ENCODE results near the gene TTLL6. TPM values are rescaled to one million over a fixed set of nuclear protein-coding genes. Genes with fewer than 3 reads are reported as not detected.
A peak's percentile ranks its signal among the peaks of the same experiment; 100 is the strongest.

Gene TTLL6
- total and polyA plus RNA-seq, 9 of the 15 experiments (the other 6 are each of a cell fraction or from before 2014, with no cell fraction given), result 0.05 TPM; not detected in 8

- peak; percentile 98 for TF ChIP-seq NFXL1 (CRISPR knock-in tag; IDR thresholded peaks at IDR 0.05)
- peak; percentile 91 for TF ChIP-seq ZNF79 (CRISPR knock-in tag; IDR thresholded peaks at IDR 0.05; ENCODE audit: low read depth)
- peak; percentile 100 for TF ChIP-seq ZNF766 (CRISPR knock-in tag; conservative IDR thresholded peaks at IDR 0.05)
- peak; percentile 97 for TF ChIP-seq STAT5B (CRISPR knock-in tag; IDR thresholded peaks at IDR 0.05)
- TF ChIP-seq ATF4 (CRISPR knock-in tag; IDR thresholded peaks at IDR 0.05), result peak; percentile 92
- TF ChIP-seq, protein P1, sequence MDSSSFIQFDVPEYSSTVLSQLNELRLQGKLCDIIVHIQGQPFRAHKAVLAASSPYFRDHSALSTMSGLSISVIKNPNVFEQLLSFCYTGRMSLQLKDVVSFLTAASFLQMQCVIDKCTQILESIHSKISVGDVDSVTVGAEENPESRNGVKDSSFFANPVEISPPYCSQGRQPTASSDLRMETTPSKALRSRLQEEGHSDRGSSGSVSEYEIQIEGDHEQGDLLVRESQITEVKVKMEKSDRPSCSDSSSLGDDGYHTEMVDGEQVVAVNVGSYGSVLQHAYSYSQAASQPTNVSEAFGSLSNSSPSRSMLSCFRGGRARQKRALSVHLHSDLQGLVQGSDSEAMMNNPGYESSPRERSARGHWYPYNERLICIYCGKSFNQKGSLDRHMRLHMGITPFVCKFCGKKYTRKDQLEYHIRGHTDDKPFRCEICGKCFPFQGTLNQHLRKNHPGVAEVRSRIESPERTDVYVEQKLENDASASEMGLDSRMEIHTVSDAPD (CRISPR knock-in tag; IDR thresholded peaks at IDR 0.05), result peak; percentile 93
- TF ChIP-seq, protein P2, sequence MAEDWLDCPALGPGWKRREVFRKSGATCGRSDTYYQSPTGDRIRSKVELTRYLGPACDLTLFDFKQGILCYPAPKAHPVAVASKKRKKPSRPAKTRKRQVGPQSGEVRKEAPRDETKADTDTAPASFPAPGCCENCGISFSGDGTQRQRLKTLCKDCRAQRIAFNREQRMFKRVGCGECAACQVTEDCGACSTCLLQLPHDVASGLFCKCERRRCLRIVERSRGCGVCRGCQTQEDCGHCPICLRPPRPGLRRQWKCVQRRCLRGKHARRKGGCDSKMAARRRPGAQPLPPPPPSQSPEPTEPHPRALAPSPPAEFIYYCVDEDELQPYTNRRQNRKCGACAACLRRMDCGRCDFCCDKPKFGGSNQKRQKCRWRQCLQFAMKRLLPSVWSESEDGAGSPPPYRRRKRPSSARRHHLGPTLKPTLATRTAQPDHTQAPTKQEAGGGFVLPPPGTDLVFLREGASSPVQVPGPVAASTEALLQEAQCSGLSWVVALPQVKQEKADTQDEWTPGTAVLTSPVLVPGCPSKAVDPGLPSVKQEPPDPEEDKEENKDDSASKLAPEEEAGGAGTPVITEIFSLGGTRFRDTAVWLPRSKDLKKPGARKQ (CRISPR knock-in tag; IDR thresholded peaks at IDR 0.05), result peak; percentile 95
- peak; percentile 72; the same call in 1 of the 2 replicates for TF ChIP-seq ZNF780A (CRISPR knock-in tag; IDR thresholded peaks at IDR 0.05)
- TF ChIP-seq STAT5A (IDR thresholded peaks at IDR 0.05; ENCODE audit: borderline replicate concordance, low read length), result peak; percentile 93
- peak; percentile 95 for TF ChIP-seq TAF7 (tag; IDR thresholded peaks at IDR 0.05)
- TF ChIP-seq ZNF197 (CRISPR knock-in tag; IDR thresholded peaks at IDR 0.05; ENCODE audit: low read depth), result peak; percentile 100
- TF ChIP-seq OTX1 (CRISPR knock-in tag; IDR thresholded peaks at IDR 0.05), result peak; percentile 99
- peak; percentile 92 for TF ChIP-seq HSF4 (CRISPR knock-in tag; IDR thresholded peaks at IDR 0.05; ENCODE audit: borderline replicate concordance)
- TF ChIP-seq, protein P3, sequence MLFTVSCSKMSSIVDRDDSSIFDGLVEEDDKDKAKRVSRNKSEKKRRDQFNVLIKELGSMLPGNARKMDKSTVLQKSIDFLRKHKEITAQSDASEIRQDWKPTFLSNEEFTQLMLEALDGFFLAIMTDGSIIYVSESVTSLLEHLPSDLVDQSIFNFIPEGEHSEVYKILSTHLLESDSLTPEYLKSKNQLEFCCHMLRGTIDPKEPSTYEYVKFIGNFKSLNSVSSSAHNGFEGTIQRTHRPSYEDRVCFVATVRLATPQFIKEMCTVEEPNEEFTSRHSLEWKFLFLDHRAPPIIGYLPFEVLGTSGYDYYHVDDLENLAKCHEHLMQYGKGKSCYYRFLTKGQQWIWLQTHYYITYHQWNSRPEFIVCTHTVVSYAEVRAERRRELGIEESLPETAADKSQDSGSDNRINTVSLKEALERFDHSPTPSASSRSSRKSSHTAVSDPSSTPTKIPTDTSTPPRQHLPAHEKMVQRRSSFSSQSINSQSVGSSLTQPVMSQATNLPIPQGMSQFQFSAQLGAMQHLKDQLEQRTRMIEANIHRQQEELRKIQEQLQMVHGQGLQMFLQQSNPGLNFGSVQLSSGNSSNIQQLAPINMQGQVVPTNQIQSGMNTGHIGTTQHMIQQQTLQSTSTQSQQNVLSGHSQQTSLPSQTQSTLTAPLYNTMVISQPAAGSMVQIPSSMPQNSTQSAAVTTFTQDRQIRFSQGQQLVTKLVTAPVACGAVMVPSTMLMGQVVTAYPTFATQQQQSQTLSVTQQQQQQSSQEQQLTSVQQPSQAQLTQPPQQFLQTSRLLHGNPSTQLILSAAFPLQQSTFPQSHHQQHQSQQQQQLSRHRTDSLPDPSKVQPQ (CRISPR knock-in tag; IDR thresholded peaks at IDR 0.05; ENCODE audit: borderline replicate concordance), result peak; percentile 76; the same call in 1 of the 2 replicates
- TF ChIP-seq SRSF7 (optimal IDR thresholded peaks at IDR 0.05; ENCODE audit: low read depth, low read length), result no peak
- TF ChIP-seq ZNF639 (CRISPR knock-in tag; conservative IDR thresholded peaks at IDR 0.05 in 1 of 2, IDR thresholded peaks at IDR 0.05 in 1 of 2), result peak in 1 of 2 experiments; percentile 99; a peak in 2 of 4 replicates
- no peak for TF ChIP-seq ZNF224 (CRISPR knock-in tag; IDR thresholded peaks at IDR 0.05)
- TF ChIP-seq ZNF507 (tag; conservative IDR thresholded peaks at IDR 0.05), result peak; percentile 78
Observed at GRCh38 chr17:48825446-48826381, 8.7 kb upstream of the TTLL6 start (continued).
